Spleen (tissue), 7 donors: ENCODE data around the gene RNF150.

Experiments used
- POLR2A ChIP-seq, 3 donors: fragments of 450-650 bp; IDR thresholded peaks; one replicate each; pipeline ENCODE4 v1.5.1; 2017; ENCODE audit warnings: antibody characterized with exemption in 3 of 3, mild to moderate bottlenecking in 1 of 3
- TF ChIP-seq, protein P1 (sequence below), 11 experiments: fragments of 200-600 bp in 7 of 11; fragments of 450-650 bp in 4 of 11; sonication (generic) in 4 of 11; IDR thresholded peaks in 8 of 11; conservative IDR thresholded peaks in 3 of 11; 1 replicate in 7 of 11; 2 replicates in 4 of 11; pipeline versions ENCODE4 v1.4.0 to v1.8.0; 2016 to 2021; ENCODE audit warnings: antibody characterized with exemption in 11 of 11, inconsistent platforms in 4 of 11, mild to moderate bottlenecking in 1 of 11
- donor health status: DM: no; HTN: no; CAD: no; lungs with moderate emphysema.
- donor health status: DM: no; HTN: no; CAD: no.
- donor health status: DM: no; HTN: no; CAD: no.

DNA sequence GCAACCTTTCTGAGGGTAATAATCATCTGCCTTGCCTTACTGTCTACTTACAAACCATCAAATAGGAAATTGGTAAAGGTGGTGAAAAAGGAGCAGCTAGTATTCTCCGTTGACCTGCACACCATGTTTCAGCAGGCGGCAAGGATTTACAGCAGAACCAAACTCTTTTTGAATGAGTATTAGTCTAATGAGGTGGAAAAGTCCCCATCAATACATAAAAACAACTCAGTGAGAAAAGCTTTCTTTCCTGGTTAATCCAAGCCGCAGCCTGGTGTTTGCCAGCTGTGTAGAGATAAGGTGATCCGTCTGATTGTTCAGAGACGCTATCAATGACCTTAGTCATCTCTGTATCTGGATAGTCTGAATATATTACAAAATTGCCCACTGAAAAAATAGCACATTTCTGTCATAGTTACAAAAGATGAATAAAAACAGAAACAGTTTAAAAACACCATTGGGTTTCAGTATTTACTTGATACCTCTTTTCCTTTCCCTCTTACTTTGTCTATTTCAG lies 266.7 kb downstream of the RNF150 start:
- TF ChIP-seq, protein P1, sequence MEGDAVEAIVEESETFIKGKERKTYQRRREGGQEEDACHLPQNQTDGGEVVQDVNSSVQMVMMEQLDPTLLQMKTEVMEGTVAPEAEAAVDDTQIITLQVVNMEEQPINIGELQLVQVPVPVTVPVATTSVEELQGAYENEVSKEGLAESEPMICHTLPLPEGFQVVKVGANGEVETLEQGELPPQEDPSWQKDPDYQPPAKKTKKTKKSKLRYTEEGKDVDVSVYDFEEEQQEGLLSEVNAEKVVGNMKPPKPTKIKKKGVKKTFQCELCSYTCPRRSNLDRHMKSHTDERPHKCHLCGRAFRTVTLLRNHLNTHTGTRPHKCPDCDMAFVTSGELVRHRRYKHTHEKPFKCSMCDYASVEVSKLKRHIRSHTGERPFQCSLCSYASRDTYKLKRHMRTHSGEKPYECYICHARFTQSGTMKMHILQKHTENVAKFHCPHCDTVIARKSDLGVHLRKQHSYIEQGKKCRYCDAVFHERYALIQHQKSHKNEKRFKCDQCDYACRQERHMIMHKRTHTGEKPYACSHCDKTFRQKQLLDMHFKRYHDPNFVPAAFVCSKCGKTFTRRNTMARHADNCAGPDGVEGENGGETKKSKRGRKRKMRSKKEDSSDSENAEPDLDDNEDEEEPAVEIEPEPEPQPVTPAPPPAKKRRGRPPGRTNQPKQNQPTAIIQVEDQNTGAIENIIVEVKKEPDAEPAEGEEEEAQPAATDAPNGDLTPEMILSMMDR (IDR thresholded peaks at IDR 0.05 in 8 of 11, conservative IDR thresholded peaks at IDR 0.05 in 3 of 11) = no peak
- TF ChIP-seq POLR2A (IDR thresholded peaks at IDR 0.05) = no peak
